PC-3 (cell line): ENCODE measurements around the gene YWHAQ. TPM values are rescaled to one million over a fixed set of nuclear protein-coding genes. Genes with fewer than 3 reads are reported as not detected.

Experiments used
- ATAC-seq: fragments of 200-7000 bp; cut with Tn5 transposase; 2 replicates; pipeline ENCODE4 v1.9.1; 2020; ENCODE audit warnings: mild to moderate bottlenecking, moderate library complexity
- BruUV-seq: library from RNA; stranded (reverse); fragments of 400-500 nt; replicated peaks from 2 replicates; lab custom pipeline; 2021; lab: Mats Ljungman, UMichigan
- CTCF ChIA-PET: fragments of 300-600 bp; sonication (Branson Sonifier 250); formaldehyde crosslinking; loops from one replicate; lab custom pipeline; 2022; ENCODE audit warnings: antibody characterized with exemption; lab: Charles Lee
- POLR2A ChIA-PET: fragments of 300-600 bp; sonication (Branson Sonifier 250); formaldehyde crosslinking; loops from one replicate; lab custom pipeline; 2022; ENCODE audit warnings: antibody characterized with exemption; ENCODE audit not compliant: unreplicated experiment; lab: Charles Lee
- DNase-seq: peaks from one replicate; pipeline ENCODE4 v3.0.0-alpha.2; 2015
- H2AFZ ChIP-seq: fragments of 300-600 bp; sonication (generic); 2 replicates; pipeline ENCODE4 v1.6.0; 2016; ENCODE audit warnings: antibody characterized with exemption, low read length
- H3F3A ChIP-seq: fragments of 300-600 bp; sonication (generic); one replicate; pipeline ENCODE4 v1.6.0; 2017; ENCODE audit warnings: antibody characterized with exemption, low read length, control low read depth, mild to moderate bottlenecking; ENCODE audit not compliant: unreplicated experiment
- H3K27ac ChIP-seq: fragments of 300-600 bp; sonication (generic); 2 replicates; pipeline ENCODE4 v1.5.1; 2016; ENCODE audit warnings: mild to moderate bottlenecking, low read length
- H3K27me3 ChIP-seq: fragments of 300-600 bp; sonication (generic); 2 replicates; pipeline ENCODE4 v1.6.1; 2016; ENCODE audit warnings: low read length, mixed read lengths
- H3K36me3 ChIP-seq: fragments of 300-600 bp; sonication (generic); 2 replicates; pipeline ENCODE4 v1.6.1; 2016; ENCODE audit warnings: low read depth, mixed run types, low read length, mixed read lengths
- H3K4me1 ChIP-seq: fragments of 300-600 bp; sonication (generic); 2 replicates; pipeline ENCODE4 v1.5.1; 2016; ENCODE audit warnings: low read length; ENCODE audit not compliant: insufficient read depth
- H3K4me2 ChIP-seq: fragments of 300-600 bp; sonication (generic); 2 replicates; pipeline ENCODE4 v1.6.0; 2016; ENCODE audit warnings: low read length
- H3K4me3 ChIP-seq: fragments of 300-600 bp; sonication (generic); 2 replicates; pipeline ENCODE4 v1.5.1; 2016; ENCODE audit warnings: mild to moderate bottlenecking, low read length, mixed read lengths
- H3K79me2 ChIP-seq: fragments of 300-600 bp; sonication (generic); 2 replicates; pipeline ENCODE4 v1.6.1; 2017; ENCODE audit warnings: low read length, mixed read lengths
- H3K9ac ChIP-seq: fragments of 300-600 bp; sonication (generic); 2 replicates; pipeline ENCODE4 v1.6.0; 2016; ENCODE audit warnings: mild to moderate bottlenecking, low read length
- H3K9me2 ChIP-seq: fragments of 300-600 bp; sonication (generic); replicated peaks from 2 replicates; pipeline ENCODE4 v1.6.1; 2016; ENCODE audit warnings: mixed run types, low read length, mixed read lengths
- H3K9me3 ChIP-seq: fragments of 300-600 bp; sonication (generic); 2 replicates; pipeline ENCODE4 v1.6.1; 2016; ENCODE audit warnings: low read length, mixed read lengths
- H4K20me1 ChIP-seq: fragments of 300-600 bp; sonication (generic); 2 replicates; pipeline ENCODE4 v1.6.1; 2016; ENCODE audit warnings: low read length, mixed read lengths
- EZH2 ChIP-seq: fragments of 300-600 bp; sonication (generic); IDR thresholded peaks from one replicate; pipeline ENCODE4 v1.6.1; 2017; ENCODE audit warnings: antibody characterized with exemption, mild to moderate bottlenecking, low read length; ENCODE audit not compliant: unreplicated experiment
- EZH2phosphoT487 ChIP-seq: fragments of 300-600 bp; sonication (generic); IDR thresholded peaks from 2 replicates; pipeline ENCODE4 v1.6.1; 2018; ENCODE audit warnings: mild to moderate bottlenecking, antibody characterized with exemption, low read length, borderline replicate concordance
- intact Hi-C: fragments of 100-400 bp; cut with micrococcal nuclease; formaldehyde crosslinking; loops from 2 replicates; pipeline ENCODE4 v1.9.0; 2023
- total RNA-seq: library from RNA; depleted of rRNA; stranded (reverse); fragments of >200 nt; gene quantifications from 2 replicates; pipeline ENCODE4 v1.2.3, GENCODE V29; 2014
- TF ChIP-seq, protein P1 (sequence below): fragments of 300-600 bp; sonication (generic); conservative IDR thresholded peaks from 2 replicates; pipeline ENCODE4 v1.5.1; 2017; ENCODE audit warnings: antibody characterized with exemption, low read depth, mild to moderate bottlenecking, low read length

The YWHAQ gene
- total RNA-seq, 1 experiment from 2014 or later, result 377 TPM

DNA sequence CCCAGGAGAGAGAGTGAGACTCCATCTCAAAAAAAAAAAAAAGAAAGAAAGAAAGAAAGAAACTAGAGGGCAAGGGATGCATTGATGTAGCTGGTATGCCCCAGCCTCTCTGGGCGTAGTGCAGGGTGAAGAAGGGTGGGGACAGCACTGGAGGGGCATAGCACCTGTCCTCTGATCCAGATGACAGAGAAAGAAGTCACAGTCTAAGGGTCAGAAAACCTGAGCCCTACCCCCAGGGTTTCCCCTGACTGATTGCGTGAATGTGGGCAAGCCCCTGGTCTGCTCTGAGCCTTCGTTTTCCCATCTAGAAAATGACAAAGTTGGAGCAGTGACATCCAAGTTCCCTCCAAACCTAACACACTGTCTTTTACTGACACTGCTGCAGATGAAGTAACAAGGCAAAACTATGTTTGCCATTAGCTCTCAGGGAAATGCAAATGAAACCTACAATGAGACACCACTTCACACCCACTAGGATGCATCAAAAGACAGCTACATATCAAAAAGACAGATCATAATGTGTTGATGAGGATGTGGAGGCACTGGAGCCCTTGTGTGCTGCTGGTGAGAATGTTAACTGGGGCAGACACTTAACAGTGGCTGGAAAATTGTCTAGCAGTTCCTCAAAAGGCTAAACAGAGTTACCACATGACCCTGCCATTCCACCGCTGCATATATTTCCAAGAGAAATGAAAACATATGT is 19.5 kb upstream of the YWHAQ start:
- intact Hi-C loops, result no loop called here
- ATAC-seq (no peak), DNase-seq (no peak)
- no peaks in the 10 kb centered on the region for H3F3A ChIP-seq
- H3K27ac ChIP-seq, result no peak overlapping the region
- TF ChIP-seq EZH2 (no peak), EZH2phosphoT487 (no peak)
- TF ChIP-seq, protein P1, sequence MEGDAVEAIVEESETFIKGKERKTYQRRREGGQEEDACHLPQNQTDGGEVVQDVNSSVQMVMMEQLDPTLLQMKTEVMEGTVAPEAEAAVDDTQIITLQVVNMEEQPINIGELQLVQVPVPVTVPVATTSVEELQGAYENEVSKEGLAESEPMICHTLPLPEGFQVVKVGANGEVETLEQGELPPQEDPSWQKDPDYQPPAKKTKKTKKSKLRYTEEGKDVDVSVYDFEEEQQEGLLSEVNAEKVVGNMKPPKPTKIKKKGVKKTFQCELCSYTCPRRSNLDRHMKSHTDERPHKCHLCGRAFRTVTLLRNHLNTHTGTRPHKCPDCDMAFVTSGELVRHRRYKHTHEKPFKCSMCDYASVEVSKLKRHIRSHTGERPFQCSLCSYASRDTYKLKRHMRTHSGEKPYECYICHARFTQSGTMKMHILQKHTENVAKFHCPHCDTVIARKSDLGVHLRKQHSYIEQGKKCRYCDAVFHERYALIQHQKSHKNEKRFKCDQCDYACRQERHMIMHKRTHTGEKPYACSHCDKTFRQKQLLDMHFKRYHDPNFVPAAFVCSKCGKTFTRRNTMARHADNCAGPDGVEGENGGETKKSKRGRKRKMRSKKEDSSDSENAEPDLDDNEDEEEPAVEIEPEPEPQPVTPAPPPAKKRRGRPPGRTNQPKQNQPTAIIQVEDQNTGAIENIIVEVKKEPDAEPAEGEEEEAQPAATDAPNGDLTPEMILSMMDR, result no peak
- H3K79me2 ChIP-seq, result no peaks in the 10 kb centered on the region
- no peaks in the 10 kb centered on the region for H3K9me2 ChIP-seq
- no peaks in the 10 kb centered on the region for H4K20me1 ChIP-seq
- H2AFZ ChIP-seq, result no peak overlapping the region
- H3K9ac ChIP-seq, result no peak overlapping the region
- H3K36me3 ChIP-seq, result no peaks in the 10 kb centered on the region
- CTCF ChIA-PET, result no interaction called here
- no peaks in the 10 kb centered on the region for H3K9me3 ChIP-seq
- H3K4me3 ChIP-seq, result no peak overlapping the region
- no peak overlapping the region for H3K4me2 ChIP-seq
- BruUV-seq, result no TSS peak
- peaks cover 13% of the 10 kb centered on the region for H3K4me1 ChIP-seq
- no peaks in the 10 kb centered on the region for H3K27me3 ChIP-seq
- POLR2A ChIA-PET, result interaction anchor here (0.6 kb wide), 1 partner anchor 16 kb away, joined by 3 read pairs; no protein-coding TSS in a partner anchor

DNA sequence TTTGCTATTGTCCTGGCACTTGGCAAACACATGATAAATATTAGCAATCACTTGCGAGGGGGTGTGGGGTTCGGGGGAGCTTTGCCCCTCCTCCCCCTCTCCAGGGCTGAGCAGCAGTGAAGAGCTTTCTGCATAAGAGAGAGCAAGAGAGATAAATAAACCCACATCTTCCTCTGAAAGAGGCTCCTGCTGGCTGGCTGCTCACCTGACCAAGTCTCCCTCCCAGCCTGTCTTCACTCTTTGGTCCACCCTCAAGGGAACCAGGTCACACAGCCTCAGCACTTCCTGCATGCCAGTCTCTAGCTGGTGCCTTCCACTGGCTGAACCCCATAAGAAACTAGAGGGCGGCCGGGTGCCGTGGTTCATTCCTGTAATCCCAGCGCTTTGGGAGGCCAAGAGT is 18.5 kb upstream of the YWHAQ start:
- BruUV-seq, result no TSS peak
- Histone ChIP-seq H3K27ac (no peak overlapping the region), H3K4me2 (no peak overlapping the region), H2AFZ (no peak overlapping the region), H3K9ac (no peak overlapping the region), H3K9me3 (no peaks in the 10 kb centered on the region), H3K4me3 (no peak overlapping the region), H3K79me2 (no peaks in the 10 kb centered on the region), H3K36me3 (no peaks in the 10 kb centered on the region), H3F3A (no peaks in the 10 kb centered on the region), H3K27me3 (no peaks in the 10 kb centered on the region), H3K9me2 (no peaks in the 10 kb centered on the region), H3K4me1 (peaks cover 13% of the 10 kb centered on the region), H4K20me1 (no peaks in the 10 kb centered on the region)
- intact Hi-C loops, result no loop called here
- ChIA-PET CTCF (no interaction called here), POLR2A (interaction anchor here (0.6 kb wide), 1 partner anchor 18 kb away, joined by 3 read pairs; the partner anchor contains the start of gene YWHAQ)
- DNase-seq (no peak), ATAC-seq (no peak)
- TF ChIP-seq, protein P1, result no peak
- TF ChIP-seq EZH2phosphoT487, result no peak
- no peak for TF ChIP-seq EZH2

DNA sequence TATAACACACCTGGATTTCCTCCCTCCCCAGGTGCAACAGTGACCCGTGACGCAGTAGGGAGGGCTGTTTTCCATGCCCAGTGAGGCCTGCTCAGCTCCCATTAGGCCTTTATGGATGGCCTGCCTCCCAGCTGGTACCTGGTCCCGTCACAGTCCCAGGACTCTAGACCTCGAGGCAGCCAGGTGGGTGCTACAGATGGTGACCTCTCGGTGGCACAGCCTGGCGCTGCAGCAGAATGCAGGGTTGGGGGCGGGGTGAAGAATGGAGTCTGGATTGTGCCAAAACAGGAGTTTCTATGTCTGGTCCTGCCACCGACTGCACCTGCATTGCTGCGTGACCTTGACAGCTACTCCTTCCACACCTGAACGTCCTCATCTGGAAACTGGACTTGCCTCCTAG is 18.0 kb upstream of the YWHAQ start:
- H3K4me2 ChIP-seq, result no peak overlapping the region
- ChIA-PET CTCF (no interaction called here), POLR2A (interaction anchor here (0.6 kb wide), 1 partner anchor 18 kb away, joined by 3 read pairs; the partner anchor contains the start of gene YWHAQ)
- H3K79me2 ChIP-seq, result no peaks in the 10 kb centered on the region
- no peaks in the 10 kb centered on the region for H3K36me3 ChIP-seq
- no peaks in the 10 kb centered on the region for H3F3A ChIP-seq
- intact Hi-C loops, result no loop called here
- TF ChIP-seq, protein P1, result no peak
- TF ChIP-seq EZH2, result no peak
- no peak for TF ChIP-seq EZH2phosphoT487
- H4K20me1 ChIP-seq, result no peaks in the 10 kb centered on the region
- no peak overlapping the region for H3K4me3 ChIP-seq
- H3K9me2 ChIP-seq, result no peaks in the 10 kb centered on the region
- H3K9me3 ChIP-seq, result no peaks in the 10 kb centered on the region
- no TSS peak for BruUV-seq
- H3K9ac ChIP-seq, result no peak overlapping the region
- H2AFZ ChIP-seq, result no peak overlapping the region
- no peak for ATAC-seq
- H3K4me1 ChIP-seq, result peaks cover 17% of the 10 kb centered on the region
- no peaks in the 10 kb centered on the region for H3K27me3 ChIP-seq
- H3K27ac ChIP-seq, result no peak overlapping the region
- DNase-seq, result no peak
